Esophagus muscularis mucosa (tissue), 4 donors: ENCODE data around the gene SRRM2. TPM values are rescaled to one million over a fixed set of nuclear protein-coding genes. Genes with fewer than 3 reads are reported as not detected.

ENCODE experiments used
- DNase-seq: peaks from one replicate; pipeline ENCODE4 v3.0.0-alpha.2; 2017; ENCODE audit errors: extremely low spot score
- H3K27ac ChIP-seq, 4 donors: fragments of 200-600 bp; sonication (generic); replicated peaks in 1 of 4; 1 replicate in 3 of 4; 2 replicates in 1 of 4; pipeline ENCODE4 v1.5.1; 2016 to 2019; ENCODE audit warnings: mild to moderate bottlenecking in 1 of 4
- H3K27me3 ChIP-seq, 4 donors: fragments of 200-600 bp; sonication (generic); one replicate each; pipeline versions ENCODE4 v1.5.1 to v1.6.0; 2016 to 2019
- H3K36me3 ChIP-seq, 4 donors: fragments of 200-600 bp; sonication (generic); one replicate each; pipeline ENCODE4 v1.5.1; 2016 to 2019
- H3K4me1 ChIP-seq, 4 donors: fragments of 200-600 bp; sonication (generic); one replicate each; pipeline ENCODE4 v1.5.1; 2016 to 2019
- H3K4me3 ChIP-seq, 4 donors: fragments of 200-600 bp; sonication (generic); 1 replicate in 2 of 4; 2 replicates in 2 of 4; pipeline ENCODE4 v1.5.1; 2016 to 2019; ENCODE audit warnings: mild to moderate bottlenecking in 4 of 4, moderate library complexity in 1 of 4
- H3K9me3 ChIP-seq, 4 donors: fragments of 200-600 bp; sonication (generic); 1 replicate in 3 of 4; 2 replicates in 1 of 4; pipeline ENCODE4 v1.5.1; 2016 to 2019
- EP300 ChIP-seq: sonication (generic); formaldehyde crosslinking; IDR thresholded peaks from one replicate; pipeline ENCODE4 v1.6.1; 2017; ENCODE audit warnings: antibody characterized with exemption
- POLR2A ChIP-seq: fragments of 450-650 bp; IDR thresholded peaks from one replicate; pipeline ENCODE4 v1.6.1; 2017; ENCODE audit warnings: antibody characterized with exemption, moderate library complexity, mild to moderate bottlenecking, low read depth
- POLR2AphosphoS5 ChIP-seq, 2 donors: sonication (generic); formaldehyde crosslinking; IDR thresholded peaks; one replicate each; pipeline ENCODE4 v1.6.1; 2017; ENCODE audit warnings: antibody characterized with exemption in 2 of 2
- WGBS: methylation state at CpG from one replicate; pipeline ENCODE4 v1.1.5; 2018; 5-methylcytosine and 5-hydroxymethylcytosine counted together
- intact Hi-C: fragments of 100-400 bp; cut with DNase I; formaldehyde crosslinking; loops from one replicate; pipeline ENCODE4 v1.15.1; 2023
- total RNA-seq, 4 donors: library from RNA; depleted of rRNA; stranded (reverse); fragments of >200 nt; gene quantifications; one replicate each; pipeline versions ENCODE4 v1.1.0 to v1.2.1, GENCODE V29; 2016
- TF ChIP-seq, protein P1 (sequence below), 3 experiments: fragments of 200-600 bp in 2 of 3; fragments of 450-650 bp in 1 of 3; sonication (generic) in 2 of 3; IDR thresholded peaks; one replicate each; pipeline ENCODE4 v1.5.1; 2017 to 2019; ENCODE audit warnings: antibody characterized with exemption in 3 of 3, mild to moderate bottlenecking in 2 of 3, moderate library complexity in 1 of 3

Gene SRRM2
- total RNA-seq, 4 donors from 2014 or later: 126 to 325 (median 234) TPM

DNA sequence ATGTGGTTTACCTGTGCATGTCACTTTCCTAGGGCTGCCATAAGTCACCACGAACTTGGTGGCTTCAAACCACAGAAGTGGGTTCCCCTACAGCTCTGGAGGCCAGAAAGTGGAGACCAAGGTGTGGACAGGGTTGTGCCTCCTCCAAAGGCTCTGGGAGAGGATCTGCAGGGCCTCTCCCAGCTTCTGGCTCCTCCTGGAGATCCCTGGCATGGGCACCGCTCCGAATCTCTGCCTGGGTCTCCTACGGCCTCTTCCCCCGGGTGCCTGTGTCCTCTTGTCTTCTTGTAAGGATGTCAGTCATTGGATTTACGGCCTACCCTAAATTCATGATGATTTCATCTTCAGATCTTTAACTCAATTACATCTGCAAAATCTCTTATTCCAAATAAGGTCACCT, 2.5 kb upstream of the SRRM2 start:
- no peak for DNase-seq
- Histone ChIP-seq H3K27ac (no peak overlapping the region), H3K4me3 (no peak overlapping the region), H3K27me3 (no peaks in the 10 kb centered on the region), H3K9me3 (no peaks in the 10 kb centered on the region), H3K4me1 (peaks cover 19 to 28% (median 24%) of the 10 kb centered on the region in 4 donors), H3K36me3 (no peaks in the 10 kb centered on the region)
- intact Hi-C loops: no loop called here
- TF ChIP-seq EP300: no peak
- no peak for TF ChIP-seq POLR2A
- TF ChIP-seq, protein P1, sequence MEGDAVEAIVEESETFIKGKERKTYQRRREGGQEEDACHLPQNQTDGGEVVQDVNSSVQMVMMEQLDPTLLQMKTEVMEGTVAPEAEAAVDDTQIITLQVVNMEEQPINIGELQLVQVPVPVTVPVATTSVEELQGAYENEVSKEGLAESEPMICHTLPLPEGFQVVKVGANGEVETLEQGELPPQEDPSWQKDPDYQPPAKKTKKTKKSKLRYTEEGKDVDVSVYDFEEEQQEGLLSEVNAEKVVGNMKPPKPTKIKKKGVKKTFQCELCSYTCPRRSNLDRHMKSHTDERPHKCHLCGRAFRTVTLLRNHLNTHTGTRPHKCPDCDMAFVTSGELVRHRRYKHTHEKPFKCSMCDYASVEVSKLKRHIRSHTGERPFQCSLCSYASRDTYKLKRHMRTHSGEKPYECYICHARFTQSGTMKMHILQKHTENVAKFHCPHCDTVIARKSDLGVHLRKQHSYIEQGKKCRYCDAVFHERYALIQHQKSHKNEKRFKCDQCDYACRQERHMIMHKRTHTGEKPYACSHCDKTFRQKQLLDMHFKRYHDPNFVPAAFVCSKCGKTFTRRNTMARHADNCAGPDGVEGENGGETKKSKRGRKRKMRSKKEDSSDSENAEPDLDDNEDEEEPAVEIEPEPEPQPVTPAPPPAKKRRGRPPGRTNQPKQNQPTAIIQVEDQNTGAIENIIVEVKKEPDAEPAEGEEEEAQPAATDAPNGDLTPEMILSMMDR (IDR thresholded peaks at IDR 0.05): no peak
- TF ChIP-seq POLR2AphosphoS5 (IDR thresholded peaks at IDR 0.05): no peak
- 95% methylated on average over 6 of the region's 6 CpGs for WGBS

DNA sequence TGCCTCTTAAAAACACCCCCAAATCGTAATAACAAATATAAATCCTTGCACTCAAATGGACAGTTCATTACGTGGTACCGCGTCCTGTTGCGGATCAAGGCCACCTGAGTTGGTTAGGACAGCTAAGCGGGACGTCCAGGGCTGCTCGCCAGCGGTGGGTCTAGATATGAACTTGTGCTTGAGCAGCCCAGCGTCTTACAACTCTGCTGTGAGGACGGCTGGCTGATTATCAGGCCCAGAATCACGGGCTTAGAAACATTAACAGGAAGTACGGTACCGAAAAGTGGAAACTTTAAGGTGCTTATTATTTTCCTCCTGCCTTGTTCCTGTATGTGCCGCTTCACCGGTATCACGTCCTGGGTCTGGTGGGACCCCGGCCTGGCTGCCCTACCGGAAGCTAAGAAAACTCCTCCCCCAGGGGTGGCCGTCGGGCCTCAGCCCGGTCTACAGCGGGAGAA, 832 bp upstream of the SRRM2 start:
- intact Hi-C loops: loop anchor here (2.0 kb wide), 2 partner anchors 21 to 31 kb away; partner anchors contain the start of gene PRSS27
- H3K4me3 ChIP-seq: peak overlapping the region; percentile 74 to 95 (median 88)
- peak overlapping the region; percentile 98 to 100 (median 100) for H3K27ac ChIP-seq
- DNase-seq: no peak
- peaks cover 36 to 44% (median 41%) of the 10 kb centered on the region in 4 donors for H3K4me1 ChIP-seq
- TF ChIP-seq POLR2AphosphoS5 (IDR thresholded peaks at IDR 0.05): no peak
- TF ChIP-seq, protein P1 (IDR thresholded peaks at IDR 0.05): no peak
- no peak for TF ChIP-seq EP300
- no peak for TF ChIP-seq POLR2A
- 47% methylated on average over 18 of the region's 23 CpGs for WGBS
- no peaks in the 10 kb centered on the region for H3K27me3 ChIP-seq
- no peaks in the 10 kb centered on the region for H3K9me3 ChIP-seq
- H3K36me3 ChIP-seq: peaks cover 0 to 5% (median 2%) of the 10 kb centered on the region in 4 donors

DNA sequence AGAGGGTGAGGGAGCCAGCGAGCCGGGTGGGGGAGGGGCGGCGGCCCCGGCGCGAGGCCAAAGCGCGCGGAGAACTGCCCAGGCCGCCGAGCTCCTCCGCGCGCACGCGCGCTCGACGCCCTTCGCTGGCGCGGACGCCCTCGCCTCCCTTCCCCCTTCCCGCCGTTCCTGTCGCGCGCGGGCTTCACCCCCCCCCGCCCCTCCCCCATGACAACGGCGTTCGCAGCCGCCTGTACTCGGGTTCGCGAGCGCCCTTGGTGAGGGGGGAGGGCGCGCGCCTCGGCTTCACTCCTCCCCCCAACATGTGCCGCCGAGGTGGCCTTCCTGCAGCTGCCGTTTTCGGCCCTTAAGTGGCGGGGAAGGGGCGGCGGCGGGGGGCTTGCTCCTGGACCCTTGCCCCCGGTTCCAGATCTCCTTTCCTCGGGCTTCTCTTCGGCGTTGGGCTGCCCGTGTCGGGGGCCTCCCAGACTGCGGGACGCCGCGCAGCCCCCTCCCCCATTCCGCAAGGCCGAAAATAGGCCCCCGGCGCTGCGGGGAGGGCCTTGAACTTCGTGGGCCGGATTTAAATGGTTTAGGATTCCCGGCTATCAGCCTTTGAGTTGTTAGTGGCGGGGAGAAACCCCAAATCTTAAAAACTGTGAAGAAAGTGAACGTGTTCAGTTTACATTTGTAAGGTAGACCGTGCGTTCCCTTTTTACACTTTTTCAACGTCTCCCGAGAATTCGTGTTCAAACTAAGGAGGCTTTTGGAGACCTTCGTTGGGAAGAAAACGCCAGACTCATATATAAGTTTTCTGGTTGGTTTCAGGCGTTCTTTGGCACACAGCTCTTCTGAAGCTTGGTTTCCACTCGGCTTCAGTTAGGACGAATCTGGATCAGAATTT, 653 bp downstream of the SRRM2 start:
- intact Hi-C loops: loop anchor here (2.0 kb wide), 2 partner anchors 20 to 32 kb away; partner anchors contain the start of gene PRSS27
- DNase-seq: no peak
- Histone ChIP-seq H3K9me3 (no peaks in the 10 kb centered on the region), H3K27me3 (no peaks in the 10 kb centered on the region), H3K27ac (peak overlapping the region; percentile 98 to 100 (median 100)), H3K36me3 (peaks cover 9 to 20% (median 17%) of the 10 kb centered on the region in 4 donors), H3K4me3 (peak overlapping the region; percentile 74 to 95 (median 88)), H3K4me1 (peaks cover 45 to 58% (median 55%) of the 10 kb centered on the region in 4 donors)
- TF ChIP-seq EP300: no peak
- TF ChIP-seq POLR2AphosphoS5 (IDR thresholded peaks at IDR 0.05): no peak
- TF ChIP-seq, protein P1 (IDR thresholded peaks at IDR 0.05): no peak
- no peak for TF ChIP-seq POLR2A
- 0% methylated on average over 9 of the region's 82 CpGs for WGBS

DNA sequence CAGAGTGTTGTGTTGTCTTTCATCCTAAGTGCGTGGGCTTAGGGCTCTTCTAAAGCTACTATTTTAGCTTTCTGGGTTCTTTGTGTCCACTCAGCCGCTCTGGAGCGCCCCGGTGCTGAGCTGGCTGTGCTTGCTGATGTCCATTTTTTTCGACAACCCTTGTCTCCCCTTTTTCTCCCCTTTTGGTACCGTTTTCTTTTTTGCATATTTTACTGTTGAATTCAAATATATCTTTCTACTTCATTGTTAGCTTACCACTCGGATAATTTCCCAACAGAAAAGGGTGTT, 1.2 kb downstream of the SRRM2 start:
- Histone ChIP-seq H3K9me3 (no peaks in the 10 kb centered on the region), H3K36me3 (peaks cover 15 to 25% (median 23%) of the 10 kb centered on the region in 4 donors), H3K4me1 (peaks cover 45 to 59% (median 56%) of the 10 kb centered on the region in 4 donors), H3K4me3 (peak overlapping the region; percentile 74 to 95 (median 88)), H3K27ac (peak overlapping the region; percentile 98 to 100 (median 100)), H3K27me3 (no peaks in the 10 kb centered on the region)
- DNase-seq: no peak
- 1% methylated on average over 7 of the region's 7 CpGs for WGBS
- intact Hi-C loops: loop anchor here (2.0 kb wide), 2 partner anchors 19 to 33 kb away; partner anchors contain the start of gene PRSS27
- no peak for TF ChIP-seq POLR2AphosphoS5 (IDR thresholded peaks at IDR 0.05)

DNA sequence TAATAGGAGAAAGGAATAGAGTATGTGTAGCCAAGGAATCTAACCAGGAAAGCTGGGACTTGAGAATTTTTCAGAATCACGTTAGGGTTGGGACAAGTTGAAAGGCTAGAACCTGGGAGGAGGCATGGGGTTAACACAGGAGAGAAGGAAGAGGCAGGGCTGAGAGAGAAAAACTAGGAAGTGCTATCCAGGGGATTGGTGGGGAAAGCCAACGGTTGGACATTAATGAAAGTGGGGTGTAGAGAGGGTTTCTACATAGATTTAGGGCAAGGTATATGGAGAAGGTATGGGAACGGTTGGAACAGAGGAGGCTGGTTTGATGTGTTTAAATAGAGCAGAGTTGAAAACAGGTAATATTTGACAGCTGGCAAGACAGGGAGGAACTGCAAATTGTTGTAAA, 2.7 kb downstream of the SRRM2 start:
- peaks cover 45 to 60% (median 56%) of the 10 kb centered on the region in 4 donors for H3K4me1 ChIP-seq
- intact Hi-C loops: no loop called here
- 24% methylated on average over 3 of the region's 3 CpGs for WGBS

More for the DNA sequence above, 2.7 kb downstream of the SRRM2 start:
- no peak for TF ChIP-seq EP300
- no peak for TF ChIP-seq POLR2AphosphoS5 (IDR thresholded peaks at IDR 0.05)
- TF ChIP-seq, protein P1 (IDR thresholded peaks at IDR 0.05): no peak
- no peak for TF ChIP-seq POLR2A
- no peak for DNase-seq
- Histone ChIP-seq H3K27ac (peak overlapping the region in 1 of 4 donors; percentile 99), H3K36me3 (peaks cover 30 to 40% (median 37%) of the 10 kb centered on the region in 4 donors), H3K4me3 (peak overlapping the region; percentile 74 to 95 (median 88)), H3K27me3 (no peaks in the 10 kb centered on the region), H3K9me3 (no peaks in the 10 kb centered on the region)
